Posterior cingulate gyrus (tissue), 11 donors: ENCODE data around the gene IGFBP5.

Source experiments
- DNase-seq, 10 donors: peaks; one replicate each; pipeline versions ENCODE4 v3.0.0 to v3.0.0-alpha.2; 2020 to 2021; ENCODE audit warnings: mixed read lengths in 3 of 10
- intact Hi-C: fragments of 100-400 bp; cut with DNase I; formaldehyde crosslinking; loops from one replicate; pipeline ENCODE4 v1.15.1; 2023

IGFBP5 gene

DNA sequence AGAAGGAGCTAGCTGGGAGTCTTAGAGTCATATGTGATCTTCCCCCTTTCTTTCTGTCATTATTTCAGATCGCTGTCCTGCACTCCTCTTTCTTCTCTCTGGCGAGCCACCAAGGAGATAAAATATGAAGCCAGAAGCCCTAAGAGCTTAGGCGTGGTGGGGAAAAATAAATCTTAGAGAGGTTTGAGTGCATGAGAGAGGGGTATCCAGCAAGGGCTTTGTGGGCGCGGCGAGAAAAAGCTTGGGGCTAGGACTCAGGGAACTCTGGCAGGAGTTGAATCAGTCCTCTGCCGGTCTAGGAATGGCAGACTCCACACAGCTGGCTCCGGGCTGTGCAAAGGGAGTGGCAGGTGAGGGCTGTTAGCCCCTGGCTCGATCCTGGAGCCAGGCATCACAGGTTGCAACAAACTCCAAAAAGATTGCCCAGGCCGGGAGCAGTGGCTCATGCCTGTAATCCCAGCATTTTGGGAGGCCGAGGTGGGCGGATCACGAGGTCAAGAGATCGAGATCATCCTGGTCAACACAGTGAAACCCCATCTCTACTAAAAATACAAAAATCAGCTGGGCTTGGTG, 20.1 kb upstream of the IGFBP5 start:
- intact Hi-C loops: no loop called here
- DNase-seq: peak in 1 of 10 donors; percentile 47

DNA sequence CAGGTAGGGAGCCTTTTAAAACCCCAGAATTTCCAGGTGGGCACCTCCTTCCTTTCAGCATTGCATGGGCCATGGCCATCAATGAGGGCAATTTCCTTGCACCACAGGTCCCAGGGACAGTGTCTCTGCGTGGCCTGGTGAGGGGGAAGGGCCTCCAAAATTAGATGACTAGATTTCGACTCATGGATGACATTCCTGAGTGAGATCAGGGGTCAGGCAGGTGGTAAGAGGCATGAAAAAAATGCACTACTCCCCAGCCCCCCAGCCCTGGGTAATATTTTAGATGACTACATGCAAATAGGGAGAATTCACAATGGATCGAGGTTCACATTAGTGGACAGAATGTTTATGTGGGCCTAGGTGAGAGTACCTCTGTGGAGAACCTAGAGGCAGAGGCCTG, 19.0 kb upstream of the IGFBP5 start:
- intact Hi-C loops: no loop called here
- DNase-seq: no peak

DNA sequence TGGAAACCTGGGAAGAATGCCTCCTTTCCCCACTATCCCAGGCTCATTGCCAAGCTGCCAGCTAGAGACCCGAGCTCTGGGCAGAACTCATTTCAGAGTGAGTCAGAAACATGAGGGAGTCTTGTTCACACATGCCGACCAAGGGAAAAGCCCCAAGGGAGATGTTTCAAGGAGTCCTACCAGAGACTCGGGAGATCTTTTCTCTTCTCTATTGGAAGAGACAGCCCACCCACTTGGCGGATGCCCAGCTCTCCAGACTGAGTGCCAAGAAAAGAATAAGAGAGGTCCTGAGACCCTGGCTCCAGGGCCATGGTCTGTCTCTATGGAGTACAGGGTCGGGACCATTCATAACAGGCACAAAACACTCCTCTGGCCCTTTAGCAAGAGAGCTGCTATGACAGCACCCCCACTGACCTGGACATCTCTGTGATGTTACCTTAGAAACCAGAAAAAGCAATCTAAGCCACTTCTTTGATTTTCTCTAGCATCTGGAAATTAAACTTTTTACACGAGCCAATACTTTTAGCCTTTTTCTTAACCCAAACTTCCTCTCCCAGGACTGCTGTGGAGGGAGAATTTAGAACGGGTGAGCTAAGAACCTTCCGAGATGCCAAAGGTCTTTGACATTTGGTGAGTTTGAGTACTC, 18.5 kb upstream of the IGFBP5 start:
- intact Hi-C loops: no loop called here
- peak in 2 of 10 donors; percentile 44 to 81 for DNase-seq

DNA sequence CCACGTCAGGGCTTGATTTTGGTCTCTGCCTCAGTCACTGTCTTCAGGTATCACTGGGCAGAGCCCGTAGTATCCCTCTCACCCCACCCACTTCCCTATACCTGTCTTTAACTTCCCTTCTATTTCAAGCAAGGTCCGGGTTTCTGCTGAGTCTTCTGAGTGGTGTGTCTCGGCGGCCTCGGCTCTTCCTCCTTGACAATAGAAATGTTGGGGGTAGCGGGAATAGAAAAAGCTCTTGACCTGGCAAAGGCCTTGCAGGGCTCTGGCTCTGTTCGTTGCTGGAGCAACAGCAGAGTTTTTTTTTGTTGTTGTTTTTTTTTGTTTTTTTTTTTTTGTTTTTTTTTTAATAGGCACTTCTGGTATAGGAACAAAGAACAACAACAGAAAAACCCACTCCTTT, 16.0 kb upstream of the IGFBP5 start:
- intact Hi-C loops: no loop called here
- no peak for DNase-seq

DNA sequence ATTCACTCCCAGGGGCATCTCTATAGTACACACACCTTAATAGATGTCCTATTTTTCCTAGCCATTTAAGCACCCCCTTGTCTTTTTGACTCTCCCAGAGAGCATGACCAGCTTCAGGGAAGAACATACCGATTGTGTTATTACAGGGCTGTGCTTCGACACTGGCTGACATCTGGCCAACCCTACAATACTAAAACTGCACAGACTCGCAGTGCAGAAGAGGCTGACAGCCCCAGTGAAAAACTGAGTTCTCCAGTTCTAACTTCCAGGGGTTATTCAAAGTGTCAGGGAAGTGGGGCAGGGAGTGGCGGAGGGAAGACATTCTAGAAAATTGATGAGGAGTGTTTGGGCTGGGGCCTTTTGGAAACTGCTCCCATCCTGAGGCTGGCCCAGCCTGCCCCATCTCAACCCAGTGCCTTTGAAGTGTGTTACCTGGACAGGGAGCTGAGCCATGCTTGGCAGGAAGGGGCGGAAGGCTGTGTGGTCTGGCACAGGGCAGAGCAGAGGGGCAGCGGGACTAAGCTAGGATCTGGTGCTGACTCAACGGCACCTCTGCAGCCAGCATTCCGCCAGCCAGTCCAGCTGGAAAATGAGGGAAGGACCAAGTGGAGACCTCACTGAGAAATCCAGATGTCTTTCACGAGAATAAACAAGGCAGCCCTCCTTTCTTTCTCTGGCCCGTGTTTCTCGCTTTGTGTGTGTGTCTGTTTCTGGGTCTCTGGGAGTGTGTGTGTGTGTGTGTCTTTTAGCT, 15.4 kb upstream of the IGFBP5 start:
- no peak for DNase-seq
- intact Hi-C loops: no loop called here

DNA sequence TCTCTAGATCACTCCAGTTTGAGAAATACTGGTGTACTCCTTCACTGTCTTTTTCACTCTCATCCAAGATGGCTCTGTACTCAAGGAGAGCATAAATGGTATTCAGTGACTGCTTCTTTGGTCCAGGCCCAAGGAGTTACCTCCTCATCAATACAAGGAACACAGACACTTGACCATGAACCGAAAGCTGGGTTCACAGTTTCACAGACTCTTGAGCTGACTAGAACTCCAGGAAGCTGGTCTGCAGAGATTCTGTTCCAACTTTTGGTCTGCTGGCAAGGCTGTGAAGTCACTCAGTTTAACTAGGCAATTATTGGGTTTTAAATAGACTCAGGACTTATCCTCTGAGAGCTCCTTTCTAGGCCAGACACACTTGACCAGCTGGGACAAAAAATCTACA, 7.4 kb upstream of the IGFBP5 start:
- intact Hi-C loops: no loop called here
- DNase-seq: no peak

DNA sequence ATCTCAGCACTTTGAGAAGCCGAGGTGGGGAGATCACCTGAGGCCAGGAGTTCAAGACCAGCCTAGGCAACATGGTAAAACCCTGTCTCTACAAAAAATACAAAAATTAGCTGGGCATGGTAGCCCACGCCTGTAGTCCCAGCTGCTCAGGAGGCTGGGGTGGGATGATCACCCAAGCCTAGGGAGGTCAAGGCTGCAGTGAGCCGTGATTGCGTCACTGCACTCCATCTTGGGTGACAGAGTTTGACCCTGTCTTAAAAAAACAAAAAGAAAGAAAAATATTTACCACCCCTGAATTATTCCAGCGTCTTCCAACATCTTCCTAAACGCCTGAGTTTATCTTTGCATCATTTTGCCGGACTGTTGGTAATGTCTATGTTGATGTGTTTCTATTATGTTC, 6.2 kb upstream of the IGFBP5 start:
- intact Hi-C loops: no loop called here

DNA sequence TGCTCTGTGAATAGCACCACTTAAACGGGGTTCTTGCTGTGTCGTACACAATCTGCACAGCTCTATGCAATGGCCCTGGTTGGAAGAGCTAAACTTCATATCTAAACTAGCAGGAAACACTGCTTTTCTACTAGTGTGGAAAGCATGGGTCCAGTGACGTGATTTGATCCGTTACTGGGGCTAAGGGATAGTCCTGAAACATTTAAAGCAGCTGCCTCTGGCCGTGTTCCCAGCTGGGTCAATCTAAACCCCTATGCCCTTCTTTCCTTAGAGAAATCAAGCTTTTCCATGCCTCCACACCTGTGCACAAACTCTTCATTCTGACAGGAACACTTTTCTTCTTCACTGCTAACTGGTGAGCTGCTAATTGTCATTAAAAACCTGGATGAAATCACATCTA, 5.4 kb upstream of the IGFBP5 start:
- DNase-seq: no peak
- intact Hi-C loops: no loop called here

More for the DNA sequence above, 6.2 kb upstream of the IGFBP5 start:
- DNase-seq: no peak

DNA sequence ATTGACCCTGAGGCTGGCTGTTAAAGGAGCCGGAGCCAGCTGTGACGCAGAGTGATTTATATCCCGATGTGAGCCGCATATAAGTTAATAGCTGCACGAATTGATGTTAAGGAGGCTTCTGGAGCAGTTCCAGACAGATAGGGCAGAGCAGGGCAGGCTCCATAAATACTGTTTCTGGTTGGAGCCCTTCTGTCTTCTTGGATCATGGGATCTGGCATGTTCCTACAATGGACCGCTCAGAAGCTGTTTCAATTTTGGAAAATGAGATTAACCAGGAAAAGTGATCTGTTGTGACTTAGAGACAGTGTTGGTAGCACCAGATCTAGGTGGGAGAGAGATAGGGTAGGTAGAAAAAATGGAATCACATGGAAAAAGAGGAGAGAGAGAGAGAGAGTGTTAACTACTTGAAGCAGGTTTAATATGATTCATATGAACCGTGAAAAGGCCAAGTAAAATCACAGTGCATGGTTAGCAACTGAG, 4.8 kb upstream of the IGFBP5 start:
- intact Hi-C loops: no loop called here

DNA sequence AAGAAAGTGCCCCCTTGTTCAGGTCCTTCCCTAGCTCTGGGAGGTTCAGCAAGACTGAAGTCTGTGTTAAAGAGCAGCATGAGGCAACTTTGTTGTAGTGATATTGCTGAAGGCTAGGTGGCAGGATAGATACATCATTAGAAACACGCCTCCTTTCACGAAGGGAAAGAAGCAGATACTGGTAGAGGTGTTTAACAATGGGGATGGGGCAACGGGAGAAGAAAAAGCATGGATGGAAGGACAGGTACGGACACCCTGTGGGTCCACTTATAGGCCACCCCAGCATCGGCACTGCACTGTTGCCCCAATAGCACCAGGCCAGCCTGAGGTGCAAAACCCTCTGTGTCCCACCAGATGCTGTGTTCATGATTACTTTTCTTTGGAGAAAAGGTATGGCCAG, 3.5 kb upstream of the IGFBP5 start:
- intact Hi-C loops: loop anchor here (1.0 to 10.0 kb wide), 4 partner anchors 366 to 1013 kb away; no protein-coding TSS in a partner anchor
- no peak for DNase-seq

More for the DNA sequence above, 4.8 kb upstream of the IGFBP5 start:
- DNase-seq: no peak

DNA sequence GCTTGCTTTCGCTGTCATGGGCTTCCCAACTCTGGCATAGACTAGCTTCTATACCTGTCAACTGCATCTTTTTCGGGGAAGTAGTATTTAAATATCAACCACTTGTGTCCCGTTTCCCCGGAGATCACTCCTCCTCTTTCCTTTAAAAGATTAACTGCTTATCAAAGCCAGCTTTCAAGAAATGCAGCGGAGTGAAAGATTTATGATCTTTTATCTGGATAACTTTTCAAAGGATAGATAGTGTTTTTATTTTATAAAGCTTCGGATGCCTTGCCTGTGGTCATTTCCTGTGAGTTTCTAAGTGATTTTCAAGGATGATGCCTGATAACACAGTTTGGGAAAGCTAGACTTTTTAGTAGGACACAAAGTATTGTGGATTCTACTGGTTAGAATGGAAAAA, 2.9 kb upstream of the IGFBP5 start:
- no peak for DNase-seq
- intact Hi-C loops: loop anchor here (5.0 to 10.0 kb wide), 3 partner anchors 367 to 1014 kb away; no protein-coding TSS in a partner anchor

DNA sequence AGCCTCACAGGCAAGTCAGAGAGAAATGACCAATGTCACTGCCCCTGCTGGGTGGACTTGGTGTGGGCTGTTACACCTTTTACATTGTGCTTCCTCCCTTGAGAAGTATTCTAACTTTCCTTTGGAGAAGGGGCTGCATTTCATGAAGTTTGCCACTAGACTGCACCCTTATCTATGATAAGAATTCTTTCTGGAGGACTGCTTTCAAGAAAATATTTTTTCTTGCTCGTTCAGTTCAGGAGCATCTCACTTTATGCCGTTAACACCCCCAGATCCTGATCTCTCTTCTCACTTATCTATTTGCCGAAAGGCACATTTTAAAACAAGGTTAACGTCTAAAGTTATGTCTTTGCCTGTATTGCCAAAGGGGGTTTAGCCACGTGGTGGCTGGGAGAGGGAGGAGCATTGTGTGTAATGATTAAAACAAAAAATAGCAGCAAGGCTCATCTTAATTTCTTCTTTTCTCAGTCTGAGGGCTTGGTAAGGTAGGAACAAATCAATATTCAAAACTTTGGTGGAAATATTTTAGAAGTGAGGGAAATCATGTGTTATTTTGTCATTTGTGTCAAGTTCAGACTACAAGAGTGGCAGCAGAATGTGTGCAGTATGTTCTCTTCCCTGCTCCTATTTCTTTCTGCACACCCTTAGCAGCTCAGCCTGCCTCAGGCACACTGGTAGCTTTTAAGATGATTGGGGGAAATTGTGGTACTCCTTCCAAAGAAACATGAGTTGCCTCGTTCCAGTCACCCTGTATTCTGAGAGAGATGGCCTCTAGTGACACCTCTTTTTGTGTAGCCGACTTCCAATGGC, 1.6 kb upstream of the IGFBP5 start:
- intact Hi-C loops: loop anchor here (5.0 to 10.0 kb wide), 3 partner anchors 368 to 1015 kb away; no protein-coding TSS in a partner anchor
- DNase-seq: no peak

DNA sequence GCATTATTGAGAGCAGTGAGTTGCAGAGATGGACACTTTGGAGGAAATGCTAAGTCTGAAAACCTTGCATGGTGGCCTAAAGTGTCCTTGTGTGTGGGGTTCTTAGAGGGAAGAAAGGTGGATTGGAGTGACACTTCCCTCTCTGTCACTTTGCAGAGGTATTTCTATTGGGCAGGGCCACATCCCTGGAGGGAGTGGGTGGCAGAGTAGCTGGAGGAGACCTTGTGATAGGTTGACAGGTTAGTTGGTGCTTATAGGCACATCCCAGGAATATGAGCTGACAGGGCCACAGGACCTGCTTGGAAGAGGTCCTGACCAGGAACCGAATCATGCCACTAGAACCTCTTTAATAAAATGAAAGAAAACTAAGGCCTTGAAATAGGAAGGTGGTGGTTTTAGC, 972 bp upstream of the IGFBP5 start:
- no peak for DNase-seq
- intact Hi-C loops: loop anchor here (5.0 to 10.0 kb wide), 3 partner anchors 368 to 1016 kb away; no protein-coding TSS in a partner anchor

DNA sequence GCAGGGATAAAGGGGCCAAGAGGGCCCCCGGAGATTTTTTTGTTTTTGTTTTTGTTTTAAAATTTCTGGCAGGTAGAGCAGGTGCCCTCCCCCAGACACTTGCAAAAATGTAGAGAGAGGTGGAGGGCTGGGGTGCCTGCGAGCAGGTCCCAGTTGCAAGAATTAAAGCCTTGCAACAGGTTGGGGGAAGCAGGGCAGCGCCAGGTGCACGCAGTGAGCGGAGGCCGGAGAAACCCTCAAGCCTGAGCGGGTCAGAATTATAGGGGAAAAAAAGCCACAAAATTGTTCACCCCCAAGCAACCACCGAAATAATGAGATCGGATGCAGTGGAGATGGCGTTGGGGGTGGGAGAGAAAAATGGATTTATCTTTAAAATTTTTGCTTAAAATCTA, 527 bp downstream of the IGFBP5 start:
- intact Hi-C loops: loop anchor here (5.0 to 10.0 kb wide), 3 partner anchors 370 to 1017 kb away; no protein-coding TSS in a partner anchor

DNA sequence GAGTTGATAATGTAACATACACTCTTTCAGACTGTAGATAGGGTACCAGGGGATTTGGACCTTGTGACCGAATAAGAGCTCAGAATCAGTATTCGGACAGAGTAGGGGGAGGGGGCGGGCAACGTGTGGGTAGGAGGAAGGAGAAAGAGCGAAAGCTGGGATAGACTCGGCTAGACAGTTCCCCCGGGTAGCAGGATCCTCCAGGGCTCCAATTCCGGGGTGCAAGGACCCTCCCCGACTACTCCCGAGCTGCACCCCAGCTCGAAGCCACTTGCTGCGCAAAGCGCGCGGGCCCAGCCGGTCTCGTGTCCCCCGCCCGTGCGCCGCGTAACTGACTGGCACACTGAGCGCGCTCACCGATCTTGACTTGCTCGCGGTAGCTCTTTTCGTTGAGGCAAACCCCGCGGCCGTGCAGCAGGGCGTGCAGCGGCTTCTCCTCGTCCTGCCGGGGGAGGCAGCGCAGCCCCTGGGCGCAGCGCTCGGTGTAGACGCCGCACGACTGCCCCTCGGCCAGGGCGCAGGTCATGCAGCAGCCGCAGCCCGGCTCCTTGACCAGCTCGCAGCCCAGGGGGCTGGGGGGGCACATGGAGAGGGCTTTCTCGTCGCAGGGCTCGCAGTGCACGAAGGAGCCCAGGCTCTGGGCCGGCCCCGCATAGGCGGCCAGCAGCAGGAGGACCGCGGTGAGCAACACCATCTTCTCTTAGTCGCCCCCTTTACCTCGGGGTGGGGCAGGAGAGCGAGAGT, 1.1 kb downstream of the IGFBP5 start:
- intact Hi-C loops: loop anchor here (10.0 kb wide), 1 partner anchor 371 kb away; no protein-coding TSS in a partner anchor
- DNase-seq: peak in 9 of 10 donors; percentile 50 to 94 (median 72)

More for the DNA sequence above, 527 bp downstream of the IGFBP5 start:
- DNase-seq: peak in 1 of 10 donors; percentile 49

DNA sequence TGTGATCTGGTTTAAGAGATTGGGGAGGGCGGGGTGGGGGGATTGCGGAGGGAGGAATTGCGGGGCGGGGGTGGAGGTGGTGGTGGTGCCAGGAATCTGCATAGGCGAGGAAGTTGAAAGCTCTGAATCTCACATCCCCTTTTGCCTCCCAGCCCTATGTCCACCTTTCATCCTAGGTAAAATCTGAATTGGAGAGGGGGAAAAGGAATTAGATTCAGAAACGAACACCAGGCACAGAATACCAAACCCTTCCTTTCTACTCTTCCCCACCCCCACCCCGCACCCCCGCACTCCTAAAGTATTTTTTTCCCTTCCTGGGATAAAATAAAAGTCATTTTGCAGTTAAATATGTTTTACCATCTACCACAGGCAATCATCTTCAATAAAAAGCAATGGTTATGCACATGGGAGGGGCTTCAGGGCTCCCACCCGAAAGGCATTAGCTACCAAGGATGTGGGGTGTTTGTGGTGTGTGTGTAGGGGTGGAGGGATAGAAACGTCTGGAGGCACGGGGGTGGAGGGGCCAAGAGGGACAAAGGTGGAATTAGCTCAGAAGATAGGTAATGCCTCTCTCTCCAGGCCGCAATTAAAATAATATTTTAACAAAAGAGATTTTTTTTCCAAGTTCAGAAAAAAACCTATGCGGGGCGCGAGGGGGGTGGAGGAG, 1.8 kb downstream of the IGFBP5 start:
- intact Hi-C loops: loop anchor here (10.0 kb wide), 1 partner anchor 371 kb away; no protein-coding TSS in a partner anchor

DNA sequence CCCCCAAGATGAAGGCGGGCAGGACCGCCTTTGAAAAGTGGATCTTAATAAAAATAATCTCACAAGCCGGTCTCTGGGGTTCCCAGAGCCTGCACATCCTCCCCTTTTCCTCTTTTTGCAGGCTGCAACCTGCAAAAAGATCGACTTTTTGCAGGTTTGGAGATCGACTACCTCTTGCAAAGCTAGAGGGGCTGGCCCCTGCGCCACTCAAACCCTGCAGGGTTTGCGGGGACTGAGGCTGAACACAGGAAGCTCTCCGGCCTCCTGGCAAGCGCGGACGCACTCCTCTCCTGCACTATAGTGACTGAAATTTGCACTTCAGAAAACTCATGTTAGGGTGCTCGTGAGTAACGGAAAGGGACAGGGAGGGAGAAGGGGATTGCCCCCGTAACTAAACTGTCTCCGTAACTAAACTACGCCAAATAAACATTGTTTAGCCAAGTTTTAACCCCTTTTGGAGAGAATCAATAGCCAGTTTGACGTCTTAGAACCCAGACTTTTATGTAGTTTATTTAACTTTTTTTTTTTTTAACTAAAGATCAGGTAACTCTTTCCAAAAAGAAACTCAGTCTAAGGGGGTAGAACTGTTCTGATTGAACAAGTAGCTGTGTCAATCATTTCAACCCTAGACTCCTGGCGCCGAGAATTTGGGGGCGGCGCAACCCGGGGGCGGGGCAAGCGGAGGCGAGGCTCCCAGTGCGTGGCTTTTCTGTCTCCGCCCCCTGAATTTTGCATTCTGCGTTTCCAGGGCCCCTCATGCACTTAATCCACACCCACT, 2.5 kb downstream of the IGFBP5 start:
- peak in 9 of 10 donors; percentile 36 to 92 (median 57) for DNase-seq
- intact Hi-C loops: loop anchor here (10.0 kb wide), 1 partner anchor 372 kb away; no protein-coding TSS in a partner anchor

More for the DNA sequence above, 1.8 kb downstream of the IGFBP5 start:
- DNase-seq: peak in 1 of 10 donors; percentile 14
